GM23338 (cell line): ENCODE results near the gene SYNPR.

ENCODE experiments used
- CREB1 ChIP-seq: fragments of 250-450 bp; sonication (Bioruptor Pico); IDR thresholded peaks from 2 replicates; pipeline ENCODE4 v1.5.0; 2020; ENCODE audit warnings: low read depth, mild to moderate bottlenecking, moderate library complexity
- EZH2 ChIP-seq: fragments of 200-600 bp; sonication (generic); IDR thresholded peaks from one replicate; pipeline ENCODE4 v1.8.0; 2017; ENCODE audit warnings: antibody characterized with exemption, mild to moderate bottlenecking, low read depth; ENCODE audit not compliant: unreplicated experiment
- EZH2phosphoT487 ChIP-seq: fragments of 200-600 bp; sonication (generic); IDR thresholded peaks from one replicate; pipeline ENCODE4 v1.8.1; 2018; ENCODE audit warnings: antibody characterized with exemption; ENCODE audit not compliant: unreplicated experiment
- JUNB ChIP-seq: IDR thresholded peaks from one replicate; pipeline ENCODE4 v1.6.1; 2016; ENCODE audit warnings: antibody characterized with exemption; ENCODE audit not compliant: unreplicated experiment
- NANOG ChIP-seq: IDR thresholded peaks from 2 replicates; pipeline ENCODE4 v1.6.1; 2016; ENCODE audit warnings: antibody characterized with exemption, borderline replicate concordance
- POLR2AphosphoS5 ChIP-seq: IDR thresholded peaks from 2 replicates; pipeline ENCODE4 v1.6.1; 2016; ENCODE audit warnings: antibody characterized with exemption, low read depth
- STAT1 ChIP-seq: IDR thresholded peaks from one replicate; pipeline ENCODE4 v1.6.1; 2016; ENCODE audit warnings: antibody characterized with exemption; ENCODE audit not compliant: unreplicated experiment
- ZNF114 ChIP-seq: fragments of 250-450 bp; sonication (Bioruptor Pico); IDR thresholded peaks from 2 replicates; pipeline ENCODE4 v1.5.0; 2020; ENCODE audit warnings: mild to moderate bottlenecking, moderate library complexity
- ZNF331 ChIP-seq: fragments of 250-450 bp; sonication (Bioruptor Pico); IDR thresholded peaks from 2 replicates; pipeline ENCODE4 v1.5.0; 2020; ENCODE audit warnings: low read depth, mild to moderate bottlenecking, moderate library complexity
- TF ChIP-seq, protein P1 (sequence below), 2 experiments: fragments of 200-600 bp in 1 of 2; sonication (generic) in 1 of 2; conservative IDR thresholded peaks; 2 replicates each; pipeline versions ENCODE4 v1.5.1 to v1.6.1; 2016 to 2017; ENCODE audit warnings: antibody characterized with exemption in 2 of 2, low read depth in 2 of 2, mild to moderate bottlenecking in 2 of 2, moderate library complexity in 1 of 2
- TF ChIP-seq, protein P2 (sequence below): IDR thresholded peaks from one replicate; pipeline ENCODE4 v1.6.1; 2018; ENCODE audit warnings: antibody characterized with exemption; ENCODE audit not compliant: unreplicated experiment
- TF ChIP-seq, protein P3 (sequence below): IDR thresholded peaks from 2 replicates; pipeline ENCODE4 v1.6.1; 2016; ENCODE audit warnings: antibody characterized with exemption

DNA sequence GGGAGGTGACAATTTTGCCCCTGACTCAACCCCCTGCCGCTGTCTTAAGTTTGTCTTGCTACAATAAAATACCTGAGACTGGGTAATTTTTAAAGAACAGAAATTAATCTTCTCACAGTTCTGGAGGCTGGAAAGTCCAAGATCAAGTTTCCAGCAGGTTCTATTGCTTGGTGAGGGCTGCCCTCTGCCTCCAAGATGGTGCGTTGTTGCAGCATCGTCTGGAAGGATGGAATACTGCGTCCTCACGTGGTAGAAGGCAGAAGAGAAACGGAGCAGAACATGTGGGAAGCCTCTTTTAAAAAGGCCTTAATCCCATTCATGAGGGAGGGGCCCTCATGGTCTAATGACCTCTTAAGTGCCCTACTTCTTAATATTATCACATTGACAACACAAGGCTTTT lies 287.1 kb downstream of the SYNPR start:
- TF ChIP-seq, protein P1, sequence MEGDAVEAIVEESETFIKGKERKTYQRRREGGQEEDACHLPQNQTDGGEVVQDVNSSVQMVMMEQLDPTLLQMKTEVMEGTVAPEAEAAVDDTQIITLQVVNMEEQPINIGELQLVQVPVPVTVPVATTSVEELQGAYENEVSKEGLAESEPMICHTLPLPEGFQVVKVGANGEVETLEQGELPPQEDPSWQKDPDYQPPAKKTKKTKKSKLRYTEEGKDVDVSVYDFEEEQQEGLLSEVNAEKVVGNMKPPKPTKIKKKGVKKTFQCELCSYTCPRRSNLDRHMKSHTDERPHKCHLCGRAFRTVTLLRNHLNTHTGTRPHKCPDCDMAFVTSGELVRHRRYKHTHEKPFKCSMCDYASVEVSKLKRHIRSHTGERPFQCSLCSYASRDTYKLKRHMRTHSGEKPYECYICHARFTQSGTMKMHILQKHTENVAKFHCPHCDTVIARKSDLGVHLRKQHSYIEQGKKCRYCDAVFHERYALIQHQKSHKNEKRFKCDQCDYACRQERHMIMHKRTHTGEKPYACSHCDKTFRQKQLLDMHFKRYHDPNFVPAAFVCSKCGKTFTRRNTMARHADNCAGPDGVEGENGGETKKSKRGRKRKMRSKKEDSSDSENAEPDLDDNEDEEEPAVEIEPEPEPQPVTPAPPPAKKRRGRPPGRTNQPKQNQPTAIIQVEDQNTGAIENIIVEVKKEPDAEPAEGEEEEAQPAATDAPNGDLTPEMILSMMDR (conservative IDR thresholded peaks at IDR 0.05; ENCODE audit: low read depth in 2 of 2) = peak; percentile 63 to 90
- TF ChIP-seq EZH2 = no peak
- TF ChIP-seq, protein P2, sequence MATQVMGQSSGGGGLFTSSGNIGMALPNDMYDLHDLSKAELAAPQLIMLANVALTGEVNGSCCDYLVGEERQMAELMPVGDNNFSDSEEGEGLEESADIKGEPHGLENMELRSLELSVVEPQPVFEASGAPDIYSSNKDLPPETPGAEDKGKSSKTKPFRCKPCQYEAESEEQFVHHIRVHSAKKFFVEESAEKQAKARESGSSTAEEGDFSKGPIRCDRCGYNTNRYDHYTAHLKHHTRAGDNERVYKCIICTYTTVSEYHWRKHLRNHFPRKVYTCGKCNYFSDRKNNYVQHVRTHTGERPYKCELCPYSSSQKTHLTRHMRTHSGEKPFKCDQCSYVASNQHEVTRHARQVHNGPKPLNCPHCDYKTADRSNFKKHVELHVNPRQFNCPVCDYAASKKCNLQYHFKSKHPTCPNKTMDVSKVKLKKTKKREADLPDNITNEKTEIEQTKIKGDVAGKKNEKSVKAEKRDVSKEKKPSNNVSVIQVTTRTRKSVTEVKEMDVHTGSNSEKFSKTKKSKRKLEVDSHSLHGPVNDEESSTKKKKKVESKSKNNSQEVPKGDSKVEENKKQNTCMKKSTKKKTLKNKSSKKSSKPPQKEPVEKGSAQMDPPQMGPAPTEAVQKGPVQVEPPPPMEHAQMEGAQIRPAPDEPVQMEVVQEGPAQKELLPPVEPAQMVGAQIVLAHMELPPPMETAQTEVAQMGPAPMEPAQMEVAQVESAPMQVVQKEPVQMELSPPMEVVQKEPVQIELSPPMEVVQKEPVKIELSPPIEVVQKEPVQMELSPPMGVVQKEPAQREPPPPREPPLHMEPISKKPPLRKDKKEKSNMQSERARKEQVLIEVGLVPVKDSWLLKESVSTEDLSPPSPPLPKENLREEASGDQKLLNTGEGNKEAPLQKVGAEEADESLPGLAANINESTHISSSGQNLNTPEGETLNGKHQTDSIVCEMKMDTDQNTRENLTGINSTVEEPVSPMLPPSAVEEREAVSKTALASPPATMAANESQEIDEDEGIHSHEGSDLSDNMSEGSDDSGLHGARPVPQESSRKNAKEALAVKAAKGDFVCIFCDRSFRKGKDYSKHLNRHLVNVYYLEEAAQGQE = no peak
- no peak for TF ChIP-seq POLR2AphosphoS5
- no peak for TF ChIP-seq ZNF331 (CRISPR knock-in tag)
- TF ChIP-seq STAT1 = no peak
- TF ChIP-seq CREB1 (CRISPR knock-in tag) = no peak
- no peak for TF ChIP-seq ZNF114 (CRISPR knock-in tag)
- TF ChIP-seq, protein P3, sequence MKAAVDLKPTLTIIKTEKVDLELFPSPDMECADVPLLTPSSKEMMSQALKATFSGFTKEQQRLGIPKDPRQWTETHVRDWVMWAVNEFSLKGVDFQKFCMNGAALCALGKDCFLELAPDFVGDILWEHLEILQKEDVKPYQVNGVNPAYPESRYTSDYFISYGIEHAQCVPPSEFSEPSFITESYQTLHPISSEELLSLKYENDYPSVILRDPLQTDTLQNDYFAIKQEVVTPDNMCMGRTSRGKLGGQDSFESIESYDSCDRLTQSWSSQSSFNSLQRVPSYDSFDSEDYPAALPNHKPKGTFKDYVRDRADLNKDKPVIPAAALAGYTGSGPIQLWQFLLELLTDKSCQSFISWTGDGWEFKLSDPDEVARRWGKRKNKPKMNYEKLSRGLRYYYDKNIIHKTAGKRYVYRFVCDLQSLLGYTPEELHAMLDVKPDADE = no peak
- TF ChIP-seq NANOG = no peak
- no peak for TF ChIP-seq EZH2phosphoT487
- no peak for TF ChIP-seq JUNB
